ENCODE results near the gene PLEKHA6.

The PLEKHA6 gene

GRCh38 chr1:204216880-204217647 is 142.7 kb downstream of the PLEKHA6 start:
- TF ChIP-seq CTCF (IDR thresholded peaks at IDR 0.05; ENCODE audit: poor library complexity, severe bottlenecking), result no peak
- ATAC-seq (ENCODE audit: low read depth) (no peak), DNase-seq (ENCODE audit: low spot score) (no peak)
- Histone ChIP-seq H3K4me3 (ENCODE audit: severe bottlenecking) (no peak overlapping the region), H3K27me3 (ENCODE audit: insufficient read depth, poor library complexity, severe bottlenecking) (no peaks in the 10 kb centered on the region), H3K9me3 (ENCODE audit: severe bottlenecking) (no peaks in the 10 kb centered on the region), H3K36me3 (ENCODE audit: low read depth) (no peaks in the 10 kb centered on the region), H3K4me1 (ENCODE audit: insufficient read depth, poor library complexity, severe bottlenecking) (no peaks in the 10 kb centered on the region), H3K27ac (ENCODE audit: poor library complexity, severe bottlenecking) (no peak overlapping the region)

- TF ChIP-seq CTCF (IDR thresholded peaks at IDR 0.05; ENCODE audit: poor library complexity, severe bottlenecking), result no peak
- Histone ChIP-seq H3K27ac (ENCODE audit: poor library complexity, severe bottlenecking) (no peak overlapping the region), H3K4me1 (ENCODE audit: insufficient read depth, poor library complexity, severe bottlenecking) (no peaks in the 10 kb centered on the region), H3K36me3 (ENCODE audit: low read depth) (no peaks in the 10 kb centered on the region), H3K9me3 (ENCODE audit: severe bottlenecking) (no peaks in the 10 kb centered on the region), H3K4me3 (ENCODE audit: severe bottlenecking) (no peak overlapping the region), H3K27me3 (ENCODE audit: insufficient read depth, poor library complexity, severe bottlenecking) (no peaks in the 10 kb centered on the region)
- DNase-seq (ENCODE audit: low spot score) (no peak), ATAC-seq (ENCODE audit: low read depth) (no peak)
These were observed 143.5 kb downstream of the PLEKHA6 start for GRCh38 chr1:204216236-204216635.

GRCh38 chr1:204213668-204214662 is 145.8 kb downstream of the PLEKHA6 start, which contains the start of gene GOLT1A:
Gene GOLT1A, minus strand, starts transcription at chr1:204213988. Its CDS starts 82 bp downstream, at chr1:204213906.
- Histone ChIP-seq H3K27me3 (ENCODE audit: insufficient read depth, poor library complexity, severe bottlenecking) (no peaks in the 10 kb centered on the region), H3K4me3 (ENCODE audit: severe bottlenecking) (peak within 1 kb of the TSS; percentile 5), H3K27ac (ENCODE audit: poor library complexity, severe bottlenecking) (no peak within 1 kb of the TSS), H3K9me3 (ENCODE audit: severe bottlenecking) (no peaks in the 10 kb centered on the region), H3K36me3 (ENCODE audit: low read depth) (no peaks in the 10 kb centered on the region), H3K4me1 (ENCODE audit: insufficient read depth, poor library complexity, severe bottlenecking) (no peaks in the 10 kb centered on the region)
- ATAC-seq (ENCODE audit: low read depth), result peak; percentile 80
- TF ChIP-seq CTCF (IDR thresholded peaks at IDR 0.05; ENCODE audit: poor library complexity, severe bottlenecking), result peak; percentile 74
- no peak for DNase-seq (ENCODE audit: low spot score)

- Histone ChIP-seq H3K27me3 (ENCODE audit: insufficient read depth, poor library complexity, severe bottlenecking) (no peaks in the 10 kb centered on the region), H3K27ac (ENCODE audit: poor library complexity, severe bottlenecking) (no peak overlapping the region), H3K4me1 (ENCODE audit: insufficient read depth, poor library complexity, severe bottlenecking) (no peaks in the 10 kb centered on the region), H3K36me3 (ENCODE audit: low read depth) (no peaks in the 10 kb centered on the region), H3K4me3 (ENCODE audit: severe bottlenecking) (no peak overlapping the region), H3K9me3 (ENCODE audit: severe bottlenecking) (no peaks in the 10 kb centered on the region)
- TF ChIP-seq CTCF (IDR thresholded peaks at IDR 0.05; ENCODE audit: poor library complexity, severe bottlenecking), result no peak
- DNase-seq (ENCODE audit: low spot score), result no peak
- ATAC-seq (ENCODE audit: low read depth), result no peak
These were observed 147.0 kb downstream of the PLEKHA6 start for GRCh38 chr1:204212715-204213114.
